OCI-M1 (cell line): Measurements from ENCODE around the gene PLD3.
"Not testable (repeated sequence)": the region's sequence is repeated elsewhere in the genome, so short reads cannot be mapped to it uniquely, and the experiment has no call there.

Experiments used
- DNase-seq: peaks from one replicate; lab custom pipeline; 2025; lab: John Stamatoyannopoulos, UW

PLD3 gene

GRCh38 chr19:40332669-40333068, 15.8 kb upstream of the PLD3 start:
- no peak for DNase-seq

GRCh38 chr19:40333083-40333482, 15.4 kb upstream of the PLD3 start:
- DNase-seq, result not testable (repeated sequence)

- no peak for DNase-seq
Observed at GRCh38 chr19:40335101-40335500, 13.4 kb upstream of the PLD3 start.

GRCh38 chr19:40335855-40336600, 12.5 kb upstream of the PLD3 start:
- no peak for DNase-seq

- no peak for DNase-seq
Observed at GRCh38 chr19:40336601-40336900, 11.9 kb upstream of the PLD3 start.

- no peak for DNase-seq
Observed at GRCh38 chr19:40337107-40337506, 11.4 kb upstream of the PLD3 start.

GRCh38 chr19:40337594-40337993, 10.9 kb upstream of the PLD3 start:
- no peak for DNase-seq

- no peak for DNase-seq
Observed at GRCh38 chr19:40339018-40339728, 9.3 kb upstream of the PLD3 start.

GRCh38 chr19:40341601-40342482, 6.7 kb upstream of the PLD3 start:
- no peak for DNase-seq

- DNase-seq, result no peak
Observed at GRCh38 chr19:40342644-40343311, 5.7 kb upstream of the PLD3 start.

GRCh38 chr19:40344422-40344821, 4.1 kb upstream of the PLD3 start:
- DNase-seq, result no peak

GRCh38 chr19:40348961-40349507, 539 bp downstream of the PLD3 start:
- DNase-seq, result peak; percentile 72

GRCh38 chr19:40355975-40356680, 7.6 kb downstream of the PLD3 start:
- no peak for DNase-seq

GRCh38 chr19:40356681-40357595, 8.4 kb downstream of the PLD3 start:
- DNase-seq, result no peak

GRCh38 chr19:40357640-40358039, 9.1 kb downstream of the PLD3 start:
- DNase-seq, result no peak

GRCh38 chr19:40358773-40359172, 10.3 kb downstream of the PLD3 start:
- peak; percentile 69 for DNase-seq

- no peak for DNase-seq
Observed at GRCh38 chr19:40360020-40360707, 11.7 kb downstream of the PLD3 start.

- DNase-seq, result peak; percentile 15
Observed at GRCh38 chr19:40360708-40361241, 12.3 kb downstream of the PLD3 start.

- DNase-seq, result no peak
Observed at GRCh38 chr19:40362160-40362559, 13.7 kb downstream of the PLD3 start.
